ENCODE results near the gene SMOC2. TPM values are rescaled to one million over a fixed set of nuclear protein-coding genes. Genes with fewer than 3 reads are reported as not detected.

SMOC2 gene
- total RNA-seq, 2 experiments from 2014 or later = not detected

DNA sequence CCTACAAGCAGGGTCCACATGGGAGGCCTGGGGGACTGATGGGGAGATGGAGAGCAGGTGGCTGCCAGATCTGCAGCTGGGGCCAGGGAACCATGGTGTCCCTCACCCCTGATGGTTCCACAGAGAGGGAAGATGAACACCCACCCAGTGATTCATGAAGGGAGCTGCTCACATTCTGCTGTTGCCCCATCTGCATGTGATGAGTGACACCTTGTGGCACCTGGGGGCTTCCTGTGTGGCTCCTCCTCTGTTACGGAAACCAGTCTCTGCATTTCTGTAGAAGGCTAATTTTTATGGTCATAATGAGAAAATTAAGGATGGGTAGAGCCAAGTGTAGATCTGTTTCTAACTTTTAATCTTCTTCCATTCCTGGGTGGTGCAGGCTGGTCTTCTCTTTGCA, 217.1 kb downstream of the SMOC2 start:
- POLR2A ChIA-PET = no interaction called here
- no peak for DNase-seq
- H3K4me1 Mint-ChIP-seq = no peaks in the 10 kb centered on the region
- no peaks in the 10 kb centered on the region for H3K36me3 Mint-ChIP-seq (ENCODE audit: low read depth)
- H3K4me3 Mint-ChIP-seq = no peak overlapping the region
- CTCF ChIA-PET = no interaction called here
- no peak overlapping the region for H3K27ac Mint-ChIP-seq
- H3K9me3 Mint-ChIP-seq = peaks cover 12% of the 10 kb centered on the region
- H3K27me3 Mint-ChIP-seq = no peaks in the 10 kb centered on the region

DNA sequence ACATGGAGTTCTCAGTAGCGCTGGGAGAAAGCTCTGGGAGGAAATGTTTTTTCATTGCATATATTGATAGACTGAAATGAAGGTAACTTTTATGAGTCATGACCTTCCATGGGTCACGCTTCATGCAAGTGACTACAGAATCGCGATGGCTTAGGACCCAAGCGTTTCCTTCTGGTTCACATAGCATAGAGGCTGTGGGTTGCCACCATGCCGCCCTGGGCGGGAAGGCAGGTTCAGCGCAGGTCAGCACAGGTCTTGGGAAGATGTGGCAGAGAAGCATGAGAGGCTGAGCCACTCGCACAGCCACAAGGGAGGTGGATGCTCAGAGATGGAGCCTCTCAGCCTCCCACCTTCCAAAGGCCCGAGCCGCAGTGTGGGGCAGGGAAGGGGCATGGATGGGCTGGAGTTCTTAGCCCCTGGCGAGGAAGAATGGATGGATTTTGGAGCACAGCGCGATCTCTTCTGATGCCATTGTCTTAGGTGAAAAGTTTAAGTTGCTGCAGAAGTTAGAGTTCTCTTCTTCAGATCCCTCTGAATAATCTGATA, 219.5 kb downstream of the SMOC2 start:
- no peaks in the 10 kb centered on the region for H3K36me3 Mint-ChIP-seq (ENCODE audit: low read depth)
- ChIA-PET POLR2A (no interaction called here), CTCF (no interaction called here)
- H3K4me3 Mint-ChIP-seq = no peak overlapping the region
- no peak for DNase-seq
- no peaks in the 10 kb centered on the region for H3K4me1 Mint-ChIP-seq
- H3K27me3 Mint-ChIP-seq = no peaks in the 10 kb centered on the region
- H3K27ac Mint-ChIP-seq = no peak overlapping the region
- H3K9me3 Mint-ChIP-seq = peaks cover 12% of the 10 kb centered on the region

DNA sequence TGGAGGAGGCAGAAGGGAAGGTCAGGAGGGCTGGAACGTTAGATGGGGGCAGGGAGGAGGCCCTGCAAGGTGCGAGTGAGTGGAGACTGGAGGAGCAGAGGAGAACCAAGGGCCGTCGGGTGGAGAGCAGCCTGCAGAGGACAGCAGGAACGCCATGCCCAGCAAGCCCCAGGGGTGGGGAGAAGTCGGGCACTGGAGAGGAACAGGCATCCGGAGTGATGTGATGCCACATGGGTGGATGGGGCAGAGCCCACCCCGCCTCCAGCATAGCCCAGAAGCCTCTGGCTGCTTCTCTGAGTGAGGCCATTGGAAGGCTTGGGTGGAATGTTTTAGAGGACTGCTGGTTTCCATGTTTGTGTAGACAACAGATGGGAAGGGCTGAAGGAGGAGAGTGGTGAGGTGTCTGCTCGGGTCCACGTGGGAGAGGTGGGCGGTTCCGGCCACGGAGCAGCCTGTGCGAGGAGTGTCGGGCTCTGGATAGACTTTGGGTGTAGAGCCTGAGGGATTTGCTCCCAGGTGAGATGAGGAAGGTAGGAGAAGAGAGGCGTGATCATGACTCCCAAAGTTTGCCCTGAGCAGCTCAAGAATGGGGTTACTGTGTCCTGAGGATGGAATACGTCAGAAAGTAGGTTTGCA, 221.4 kb downstream of the SMOC2 start:
- Mint-ChIP-seq H3K36me3 (ENCODE audit: low read depth) (no peaks in the 10 kb centered on the region), H3K4me1 (no peaks in the 10 kb centered on the region), H3K27ac (no peak overlapping the region), H3K9me3 (peaks cover 12% of the 10 kb centered on the region), H3K27me3 (no peaks in the 10 kb centered on the region), H3K4me3 (no peak overlapping the region)
- no peak for DNase-seq
- ChIA-PET POLR2A (no interaction called here), CTCF (no interaction called here)

DNA sequence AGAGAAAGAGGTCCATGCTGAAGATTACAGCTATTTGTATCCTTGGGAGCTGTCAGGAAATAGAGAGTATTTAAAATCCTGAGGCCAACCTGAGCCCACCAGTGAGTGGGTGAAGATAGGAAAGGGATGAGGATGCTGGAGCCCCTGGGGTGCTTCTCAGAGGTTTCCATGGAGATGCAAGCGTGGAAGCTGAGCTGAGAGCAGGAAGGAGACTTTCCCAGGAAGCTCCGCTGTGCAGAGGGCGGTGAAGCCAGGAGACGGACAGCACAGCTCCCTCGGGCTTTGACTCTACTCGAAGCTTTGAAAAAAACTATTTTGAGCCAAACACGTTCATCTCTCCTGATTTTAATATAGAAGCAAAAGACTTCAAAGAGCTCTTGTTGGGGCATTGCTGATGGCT, 222.1 kb downstream of the SMOC2 start:
- ChIA-PET POLR2A (no interaction called here), CTCF (no interaction called here)
- no peaks in the 10 kb centered on the region for H3K4me1 Mint-ChIP-seq
- no peak overlapping the region for H3K4me3 Mint-ChIP-seq
- H3K9me3 Mint-ChIP-seq = peaks cover 12% of the 10 kb centered on the region
- no peak for DNase-seq
- H3K36me3 Mint-ChIP-seq (ENCODE audit: low read depth) = no peaks in the 10 kb centered on the region
- H3K27ac Mint-ChIP-seq = no peak overlapping the region
- H3K27me3 Mint-ChIP-seq = no peaks in the 10 kb centered on the region

DNA sequence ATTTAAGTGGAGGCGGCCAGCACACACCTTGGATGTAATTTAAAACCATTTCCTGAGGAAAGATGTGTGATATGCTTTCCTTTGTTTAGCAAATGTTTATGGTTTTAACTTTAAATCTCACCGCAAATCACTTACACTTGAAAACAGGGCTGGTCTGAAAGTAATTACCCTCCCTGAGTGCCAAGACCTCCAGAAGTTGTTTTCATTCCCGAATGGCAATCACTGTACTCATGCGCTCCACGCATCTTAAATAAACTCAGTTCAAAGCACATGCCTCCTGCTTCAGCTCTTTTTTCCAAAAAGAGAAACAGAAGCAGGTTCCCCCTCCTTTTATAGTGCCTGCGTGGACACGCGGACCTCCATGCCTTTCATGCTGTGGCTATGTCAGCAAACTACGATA, 224.0 kb downstream of the SMOC2 start:
- Mint-ChIP-seq H3K27me3 (no peaks in the 10 kb centered on the region), H3K4me3 (no peak overlapping the region), H3K4me1 (no peaks in the 10 kb centered on the region), H3K27ac (no peak overlapping the region), H3K36me3 (ENCODE audit: low read depth) (no peaks in the 10 kb centered on the region), H3K9me3 (no peaks in the 10 kb centered on the region)
- ChIA-PET CTCF (no interaction called here), POLR2A (no interaction called here)
- no peak for DNase-seq

DNA sequence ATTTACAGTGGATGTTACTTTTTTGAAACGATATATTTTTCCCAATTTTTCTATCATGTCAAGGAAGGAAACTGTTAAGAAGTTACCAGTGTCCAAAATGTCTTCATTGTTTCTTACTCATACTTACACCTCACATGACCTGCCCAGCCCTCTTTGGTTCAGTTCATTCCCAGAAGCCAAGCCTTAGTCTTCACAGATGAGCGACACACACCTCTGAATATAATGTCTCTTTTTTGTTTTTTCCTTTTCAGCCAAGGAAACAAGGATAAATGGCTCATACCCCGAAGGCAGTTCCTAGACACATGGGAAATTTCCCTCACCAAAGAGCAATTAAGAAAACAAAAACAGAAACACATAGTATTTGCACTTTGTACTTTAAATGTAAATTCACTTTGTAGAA, 225.2 kb downstream of the SMOC2 start:
- Mint-ChIP-seq H3K9me3 (no peaks in the 10 kb centered on the region), H3K4me3 (no peak overlapping the region), H3K27ac (no peak overlapping the region), H3K4me1 (no peaks in the 10 kb centered on the region), H3K36me3 (ENCODE audit: low read depth) (no peaks in the 10 kb centered on the region), H3K27me3 (no peaks in the 10 kb centered on the region)
- CTCF ChIA-PET = no interaction called here
- DNase-seq = no peak
- POLR2A ChIA-PET = no interaction called here

DNA sequence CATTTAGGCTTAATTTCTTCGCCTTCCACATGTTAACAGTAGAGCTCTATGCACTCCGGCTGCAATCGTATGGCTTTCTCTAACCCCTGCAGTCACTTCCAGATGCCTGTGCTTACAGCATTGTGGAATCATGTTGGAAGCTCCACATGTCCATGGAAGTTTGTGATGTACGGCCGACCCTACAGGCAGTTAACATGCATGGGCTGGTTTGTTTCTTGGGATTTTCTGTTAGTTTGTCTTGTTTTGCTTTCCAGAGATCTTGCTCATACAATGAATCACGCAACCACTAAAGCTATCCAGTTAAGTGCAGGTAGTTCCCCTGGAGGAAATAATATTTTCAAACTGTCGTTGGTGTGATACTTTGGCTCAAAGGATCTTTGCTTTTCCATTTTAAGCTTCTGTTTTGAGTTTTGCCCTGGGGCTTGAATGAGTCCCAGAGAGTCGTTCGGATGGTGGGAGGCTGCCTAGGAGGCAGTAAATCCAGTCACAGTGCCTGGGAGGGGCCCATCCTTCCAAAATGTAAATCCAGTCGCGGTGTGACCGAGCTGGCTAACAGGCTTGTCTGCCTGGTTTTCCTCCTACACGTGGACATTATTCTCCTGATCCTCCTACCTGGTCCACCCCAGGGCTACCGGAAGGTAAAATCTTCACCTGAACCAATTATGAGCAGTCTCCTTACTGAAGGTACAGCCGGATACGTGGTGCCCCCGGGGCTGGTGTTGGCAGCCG, 225.9 kb downstream of the SMOC2 start:
- ChIA-PET CTCF (no interaction called here), POLR2A (no interaction called here)
- no peaks in the 10 kb centered on the region for H3K36me3 Mint-ChIP-seq (ENCODE audit: low read depth)
- H3K4me3 Mint-ChIP-seq = no peak overlapping the region
- DNase-seq = no peak
- no peak overlapping the region for H3K27ac Mint-ChIP-seq
- H3K4me1 Mint-ChIP-seq = no peaks in the 10 kb centered on the region
- no peaks in the 10 kb centered on the region for H3K9me3 Mint-ChIP-seq
- H3K27me3 Mint-ChIP-seq = no peaks in the 10 kb centered on the region

DNA sequence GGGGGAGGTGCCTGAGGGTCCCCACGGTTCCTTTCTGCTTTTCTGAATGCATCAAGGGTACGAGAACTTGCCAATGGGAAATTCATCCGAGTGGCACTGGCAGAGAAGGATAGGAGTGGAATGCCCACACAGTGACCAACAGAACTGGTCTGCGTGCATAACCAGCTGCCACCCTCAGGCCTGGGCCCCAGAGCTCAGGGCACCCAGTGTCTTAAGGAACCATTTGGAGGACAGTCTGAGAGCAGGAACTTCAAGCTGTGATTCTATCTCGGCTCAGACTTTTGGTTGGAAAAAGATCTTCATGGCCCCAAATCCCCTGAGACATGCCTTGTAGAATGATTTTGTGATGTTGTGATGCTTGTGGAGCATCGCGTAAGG, 226.4 kb downstream of the SMOC2 start:
- CTCF ChIA-PET = no interaction called here
- Mint-ChIP-seq H3K9me3 (no peaks in the 10 kb centered on the region), H3K36me3 (ENCODE audit: low read depth) (no peaks in the 10 kb centered on the region), H3K27ac (no peak overlapping the region), H3K27me3 (no peaks in the 10 kb centered on the region), H3K4me3 (no peak overlapping the region), H3K4me1 (no peaks in the 10 kb centered on the region)
- no peak for DNase-seq
- POLR2A ChIA-PET = no interaction called here

DNA sequence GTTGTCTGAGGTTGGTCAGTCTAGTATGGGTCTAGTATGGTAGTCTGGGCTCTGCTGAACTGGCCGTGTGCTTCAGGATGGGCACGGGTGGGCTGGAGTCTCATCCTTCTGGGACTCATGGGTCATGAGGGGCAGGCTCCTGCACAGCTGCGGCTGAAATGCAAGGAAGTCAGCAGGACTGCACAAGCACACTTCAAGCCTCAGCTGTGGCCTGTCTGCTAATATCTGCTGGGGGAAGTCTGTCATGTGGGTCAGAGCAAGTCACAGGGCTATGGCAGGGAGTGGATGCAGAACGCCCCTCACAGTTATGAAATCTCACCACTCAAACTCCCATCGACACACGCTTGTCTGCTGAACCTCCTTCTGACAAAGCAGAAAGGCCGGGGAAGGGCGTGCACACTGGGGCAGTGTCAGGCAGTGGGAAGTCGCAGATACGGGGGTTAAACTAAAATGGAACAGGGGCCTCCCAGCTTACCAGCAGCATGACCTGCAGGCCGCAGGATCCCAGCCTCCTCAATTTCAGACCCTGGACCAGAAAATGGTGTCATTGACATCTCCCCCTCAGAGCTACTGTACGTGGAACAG, 229.5 kb downstream of the SMOC2 start:
- no peak for DNase-seq
- no peaks in the 10 kb centered on the region for H3K4me1 Mint-ChIP-seq
- POLR2A ChIA-PET = no interaction called here
- no peak overlapping the region for H3K27ac Mint-ChIP-seq
- H3K27me3 Mint-ChIP-seq = no peaks in the 10 kb centered on the region
- CTCF ChIA-PET = no interaction called here
- H3K36me3 Mint-ChIP-seq (ENCODE audit: low read depth) = no peaks in the 10 kb centered on the region
- H3K9me3 Mint-ChIP-seq = no peaks in the 10 kb centered on the region
- H3K4me3 Mint-ChIP-seq = no peak overlapping the region

DNA sequence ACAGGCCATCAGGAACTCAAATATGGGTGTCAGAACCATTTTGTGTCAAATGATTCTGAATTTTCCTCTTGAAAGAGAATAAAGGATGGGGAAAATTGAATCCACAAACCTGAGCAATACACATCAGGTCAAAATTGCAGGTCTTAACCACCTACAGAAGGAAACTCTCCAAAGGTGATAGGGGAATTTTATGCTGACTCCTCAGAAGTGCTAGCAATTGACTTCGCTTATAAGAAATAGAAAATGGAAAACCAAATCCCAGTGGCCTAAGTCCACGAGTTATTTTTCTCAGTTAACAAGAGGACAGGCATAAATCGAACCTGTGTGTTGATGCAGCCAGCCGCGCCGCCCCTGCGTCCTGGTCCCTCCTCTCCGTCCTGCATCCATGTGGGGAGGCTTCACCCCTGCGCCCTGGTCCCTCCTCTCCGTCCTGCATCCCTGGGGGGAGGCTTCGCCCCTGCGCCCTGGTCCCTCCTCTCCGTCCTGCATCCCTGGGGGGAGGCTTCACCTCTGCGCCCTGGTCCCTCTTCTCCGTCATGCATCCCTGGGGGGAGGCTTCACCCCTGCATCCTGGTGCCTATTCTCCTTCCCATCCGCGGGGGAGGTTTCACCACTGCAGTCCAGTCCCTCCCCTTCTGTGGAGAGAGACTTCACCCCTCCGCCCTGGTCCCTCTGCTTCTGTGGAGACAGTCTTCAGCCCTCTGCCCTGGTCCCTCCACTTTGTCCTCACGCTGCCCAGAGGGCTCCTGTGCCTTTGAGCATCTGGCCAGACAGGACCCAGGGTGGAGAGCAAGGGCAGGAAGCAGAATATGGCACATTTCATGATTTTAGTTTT, 230.3 kb downstream of the SMOC2 start:
- ChIA-PET POLR2A (no interaction called here), CTCF (no interaction called here)
- DNase-seq = no peak
- Mint-ChIP-seq H3K36me3 (ENCODE audit: low read depth) (no peaks in the 10 kb centered on the region), H3K4me3 (no peak overlapping the region), H3K4me1 (no peaks in the 10 kb centered on the region), H3K9me3 (no peaks in the 10 kb centered on the region), H3K27ac (no peak overlapping the region), H3K27me3 (no peaks in the 10 kb centered on the region)

DNA sequence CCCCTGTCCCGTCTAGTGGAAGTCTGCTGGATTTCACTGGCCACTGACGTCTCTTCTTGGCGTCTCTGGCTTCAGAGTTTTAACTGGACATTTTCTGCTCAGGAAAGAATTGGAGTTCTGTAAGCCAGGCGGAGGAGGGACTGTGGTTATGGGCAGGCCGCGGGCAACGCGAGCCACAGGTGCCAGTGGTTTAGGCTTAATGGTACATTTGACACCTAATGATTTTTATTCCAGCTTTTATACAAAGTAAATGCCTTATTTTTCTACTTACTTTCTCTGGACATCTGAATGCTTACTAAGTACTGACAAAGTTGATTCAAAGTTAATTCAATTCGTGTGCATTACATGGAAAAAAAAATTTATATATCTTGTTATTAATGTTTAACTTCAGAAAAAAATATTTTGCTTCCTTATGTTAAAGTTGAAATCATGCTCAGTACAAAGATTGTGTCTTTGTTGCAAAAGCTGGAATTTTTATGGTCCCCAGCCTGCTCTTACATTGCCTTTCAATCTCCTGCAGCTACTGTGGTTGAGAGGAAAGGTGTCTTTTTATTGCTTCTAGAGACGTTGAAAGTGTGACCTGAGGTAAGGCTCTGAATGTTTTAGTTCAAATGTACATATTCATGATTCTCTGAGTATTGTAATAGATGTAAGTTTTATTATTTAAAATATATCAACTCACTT, 231.0 kb downstream of the SMOC2 start:
- Mint-ChIP-seq H3K27me3 (no peaks in the 10 kb centered on the region), H3K36me3 (ENCODE audit: low read depth) (no peaks in the 10 kb centered on the region), H3K4me3 (no peak overlapping the region), H3K4me1 (no peaks in the 10 kb centered on the region), H3K9me3 (no peaks in the 10 kb centered on the region), H3K27ac (no peak overlapping the region)
- no peak for DNase-seq
- ChIA-PET CTCF (no interaction called here), POLR2A (no interaction called here)

DNA sequence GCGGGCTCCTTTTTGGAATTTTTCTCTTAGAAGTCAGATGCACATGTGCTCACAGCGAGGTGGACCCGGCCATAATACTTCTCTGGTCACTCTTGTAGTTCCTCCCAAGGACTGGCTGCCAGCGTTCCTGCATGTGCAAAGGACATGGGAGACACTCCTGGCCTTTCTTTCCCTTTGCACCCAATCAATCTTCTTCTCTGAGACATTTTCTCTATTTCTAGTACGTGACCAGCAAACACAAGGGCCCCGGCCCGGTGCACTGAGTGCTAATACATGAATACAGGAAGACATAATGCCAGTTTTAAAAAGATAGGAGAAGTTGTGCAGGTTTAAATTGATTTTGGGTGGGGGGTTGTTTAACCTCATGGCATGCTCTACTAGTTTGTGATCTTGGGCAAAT, 233.6 kb downstream of the SMOC2 start:
- ChIA-PET CTCF (no interaction called here), POLR2A (no interaction called here)
- DNase-seq = no peak
- Mint-ChIP-seq H3K27me3 (no peaks in the 10 kb centered on the region), H3K4me1 (no peaks in the 10 kb centered on the region), H3K9me3 (no peaks in the 10 kb centered on the region), H3K27ac (no peak overlapping the region), H3K36me3 (ENCODE audit: low read depth) (no peaks in the 10 kb centered on the region), H3K4me3 (no peak overlapping the region)

DNA sequence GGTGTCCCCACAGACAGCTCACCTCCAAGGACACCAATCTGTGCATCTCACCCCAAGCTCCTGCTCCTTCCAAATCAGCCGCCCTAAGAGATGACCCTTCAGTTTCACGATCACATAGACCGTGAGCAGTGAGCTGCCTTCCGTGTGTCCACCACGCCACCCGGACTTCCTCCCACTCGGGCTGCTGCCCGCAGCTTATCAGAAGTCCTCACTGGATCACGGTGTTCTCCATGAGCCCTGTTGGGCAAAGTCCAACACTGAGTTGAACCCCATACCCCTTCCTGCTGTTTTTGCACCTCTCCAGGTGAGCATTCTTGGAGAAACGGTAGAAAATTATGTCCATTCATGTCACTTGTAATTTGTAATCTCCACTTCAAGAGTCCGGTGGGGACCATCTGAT, 234.4 kb downstream of the SMOC2 start:
- no peak for DNase-seq
- no peaks in the 10 kb centered on the region for H3K36me3 Mint-ChIP-seq (ENCODE audit: low read depth)
- ChIA-PET CTCF (no interaction called here), POLR2A (no interaction called here)
- H3K27ac Mint-ChIP-seq = no peak overlapping the region
- H3K4me3 Mint-ChIP-seq = no peak overlapping the region
- H3K9me3 Mint-ChIP-seq = no peaks in the 10 kb centered on the region
- no peaks in the 10 kb centered on the region for H3K4me1 Mint-ChIP-seq
- no peaks in the 10 kb centered on the region for H3K27me3 Mint-ChIP-seq

All from activated CD4-positive, alpha-beta memory T cell treated with anti-CD3 and anti-CD28 coated beads, Interleukin-2, amount 10 ng/mL, durations not matched to agents 7 days and 5 days (primary cell).